Stomach (tissue), 4 donors: ENCODE results near the gene KIAA0930.

Source experiments
- EP300 ChIP-seq: sonication (generic); formaldehyde crosslinking; IDR thresholded peaks from one replicate; pipeline ENCODE4 v1.6.1; 2017; ENCODE audit warnings: antibody characterized with exemption
- POLR2A ChIP-seq, 4 donors: fragments of 450-650 bp; IDR thresholded peaks; one replicate each; pipeline ENCODE4 v1.6.1; 2016; ENCODE audit warnings: antibody characterized with exemption in 4 of 4, control low read depth in 2 of 4, mild to moderate bottlenecking in 1 of 4, moderate library complexity in 1 of 4
- POLR2AphosphoS5 ChIP-seq, 3 donors: sonication (generic); formaldehyde crosslinking; IDR thresholded peaks; one replicate each; pipeline ENCODE4 v1.6.1; 2016; ENCODE audit warnings: antibody characterized with exemption in 3 of 3
- TF ChIP-seq, protein P1 (sequence below), 7 experiments: fragments of 450-650 bp in 4 of 7; fragments of 200-600 bp in 3 of 7; sonication (generic) in 3 of 7; IDR thresholded peaks; one replicate each; pipeline ENCODE4 v1.5.1; 2016 to 2019; ENCODE audit warnings: antibody characterized with exemption in 7 of 7, control low read depth in 2 of 7, mild to moderate bottlenecking in 1 of 7

DNA sequence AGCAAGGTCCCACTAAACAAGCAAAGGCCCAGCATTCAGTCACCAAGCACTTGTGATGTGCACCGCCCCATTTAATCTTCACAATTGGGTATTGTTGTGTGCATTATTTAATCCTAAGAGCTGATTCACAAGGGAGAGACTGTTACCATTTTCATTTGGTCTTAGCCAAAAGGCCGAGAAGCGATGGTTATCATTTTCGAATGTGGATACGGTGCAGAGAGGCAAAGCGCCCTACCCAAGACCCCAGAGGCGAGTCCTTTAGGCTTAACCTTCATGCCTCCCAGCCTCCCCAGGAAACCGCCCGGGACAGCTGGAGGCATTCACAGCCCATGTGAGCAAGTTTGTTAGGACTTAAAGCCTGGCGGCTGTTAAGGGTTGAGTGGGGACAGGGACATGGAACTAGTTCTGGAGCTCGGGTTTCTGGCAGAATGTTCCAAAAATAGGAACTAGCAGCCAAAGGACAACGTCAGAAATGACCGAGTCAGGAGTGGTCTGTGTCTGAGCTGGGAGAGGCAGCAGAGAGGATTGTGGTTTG, 31.0 kb upstream of the KIAA0930 start:
- TF ChIP-seq, protein P1, sequence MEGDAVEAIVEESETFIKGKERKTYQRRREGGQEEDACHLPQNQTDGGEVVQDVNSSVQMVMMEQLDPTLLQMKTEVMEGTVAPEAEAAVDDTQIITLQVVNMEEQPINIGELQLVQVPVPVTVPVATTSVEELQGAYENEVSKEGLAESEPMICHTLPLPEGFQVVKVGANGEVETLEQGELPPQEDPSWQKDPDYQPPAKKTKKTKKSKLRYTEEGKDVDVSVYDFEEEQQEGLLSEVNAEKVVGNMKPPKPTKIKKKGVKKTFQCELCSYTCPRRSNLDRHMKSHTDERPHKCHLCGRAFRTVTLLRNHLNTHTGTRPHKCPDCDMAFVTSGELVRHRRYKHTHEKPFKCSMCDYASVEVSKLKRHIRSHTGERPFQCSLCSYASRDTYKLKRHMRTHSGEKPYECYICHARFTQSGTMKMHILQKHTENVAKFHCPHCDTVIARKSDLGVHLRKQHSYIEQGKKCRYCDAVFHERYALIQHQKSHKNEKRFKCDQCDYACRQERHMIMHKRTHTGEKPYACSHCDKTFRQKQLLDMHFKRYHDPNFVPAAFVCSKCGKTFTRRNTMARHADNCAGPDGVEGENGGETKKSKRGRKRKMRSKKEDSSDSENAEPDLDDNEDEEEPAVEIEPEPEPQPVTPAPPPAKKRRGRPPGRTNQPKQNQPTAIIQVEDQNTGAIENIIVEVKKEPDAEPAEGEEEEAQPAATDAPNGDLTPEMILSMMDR (IDR thresholded peaks at IDR 0.05): no peak
- TF ChIP-seq POLR2A (IDR thresholded peaks at IDR 0.05) (no peak), EP300 (no peak), POLR2AphosphoS5 (IDR thresholded peaks at IDR 0.05) (peak in 1 of 3 donors; percentile 25)
